GM23338 (cell line): Measurements from ENCODE around the gene SPTLC2. TPM values are rescaled to one million over a fixed set of nuclear protein-coding genes. Genes with fewer than 3 reads are reported as not detected.

Source experiments
- ATAC-seq: fragments of 200-7000 bp; cut with Tn5 transposase; 3 replicates; pipeline ENCODE4 v1.9.1; 2020
- DNase-seq: peaks from one replicate; pipeline ENCODE4 v3.0.0-alpha.2; 2015; ENCODE audit warnings: low spot score
- H2AFZ ChIP-seq: fragments of 200-600 bp; sonication (generic); 2 replicates; pipeline ENCODE4 v1.8.0; 2016; ENCODE audit warnings: antibody characterized with exemption, mild to moderate bottlenecking, moderate library complexity
- H3F3A ChIP-seq: fragments of 200-600 bp; sonication (generic); replicated peaks from 2 replicates; pipeline ENCODE4 v1.8.0; 2017; ENCODE audit warnings: antibody characterized with exemption, mixed run types, low read depth
- H3K27ac ChIP-seq: fragments of 200-600 bp; sonication (generic); 2 replicates; pipeline ENCODE4 v1.6.1; 2016; ENCODE audit warnings: low read depth
- H3K27me3 ChIP-seq: fragments of 200-600 bp; sonication (generic); 2 replicates; pipeline ENCODE4 v1.8.0; 2016; ENCODE audit warnings: mild to moderate bottlenecking, mixed run types, moderate library complexity; ENCODE audit not compliant: insufficient read depth
- H3K36me3 ChIP-seq: fragments of 200-600 bp; sonication (generic); 2 replicates; pipeline ENCODE4 v1.8.0; 2016; ENCODE audit warnings: mild to moderate bottlenecking; ENCODE audit not compliant: insufficient read depth
- H3K4me1 ChIP-seq: fragments of 200-600 bp; sonication (generic); 2 replicates; pipeline ENCODE4 v1.8.0; 2016; ENCODE audit warnings: mild to moderate bottlenecking, moderate library complexity; ENCODE audit not compliant: insufficient read depth
- H3K4me2 ChIP-seq: fragments of 200-600 bp; sonication (generic); 2 replicates; pipeline ENCODE4 v1.7.1; 2017; ENCODE audit warnings: mixed run types
- H3K4me3 ChIP-seq: fragments of 200-600 bp; sonication (generic); 2 replicates; pipeline ENCODE4 v1.6.1; 2016; ENCODE audit warnings: mixed run types
- H3K79me2 ChIP-seq: fragments of 200-600 bp; sonication (generic); replicated peaks from 2 replicates; pipeline ENCODE4 v1.8.0; 2017; ENCODE audit warnings: mild to moderate bottlenecking; ENCODE audit not compliant: insufficient read depth
- H3K9me2 ChIP-seq: fragments of 200-600 bp; sonication (generic); 2 replicates; pipeline ENCODE4 v1.8.0; 2017; ENCODE audit not compliant: insufficient read depth
- H4K20me1 ChIP-seq: fragments of 200-600 bp; sonication (generic); replicated peaks from 2 replicates; pipeline ENCODE4 v1.8.0; 2017; ENCODE audit warnings: mild to moderate bottlenecking; ENCODE audit not compliant: insufficient read depth
- H3K27ac Mint-ChIP-seq: 2 replicates; pipeline ENCODE4 v1.8.0; 2020; ENCODE audit warnings: inconsistent platforms, mild to moderate bottlenecking, moderate library complexity, mixed read lengths
- H3K27me3 Mint-ChIP-seq: 3 replicates; pipeline ENCODE4 v1.8.0; 2022; ENCODE audit warnings: low read depth, mild to moderate bottlenecking, moderate library complexity, mixed read lengths, inconsistent platforms; ENCODE audit not compliant: insufficient read depth, poor library complexity
- H3K36me3 Mint-ChIP-seq: 3 replicates; pipeline ENCODE4 v1.8.0; 2021; ENCODE audit warnings: low read depth, mild to moderate bottlenecking, inconsistent platforms, moderate library complexity, mixed read lengths
- H3K4me1 Mint-ChIP-seq: 3 replicates; pipeline ENCODE4 v1.8.0; 2020; ENCODE audit warnings: mild to moderate bottlenecking, inconsistent platforms, mixed read lengths
- H3K4me3 Mint-ChIP-seq: 3 replicates; pipeline ENCODE4 v1.8.0; 2021; ENCODE audit warnings: moderate library complexity, mild to moderate bottlenecking, inconsistent platforms, mixed read lengths
- H3K9me3 Mint-ChIP-seq: 3 replicates; pipeline ENCODE4 v1.8.0; 2020; ENCODE audit warnings: moderate library complexity, mild to moderate bottlenecking, inconsistent platforms, mixed read lengths
- JUNB ChIP-seq: IDR thresholded peaks from one replicate; pipeline ENCODE4 v1.6.1; 2016; ENCODE audit warnings: antibody characterized with exemption; ENCODE audit not compliant: unreplicated experiment
- POLR2AphosphoS5 ChIP-seq: IDR thresholded peaks from 2 replicates; pipeline ENCODE4 v1.6.1; 2016; ENCODE audit warnings: antibody characterized with exemption, low read depth
- REST ChIP-seq: IDR thresholded peaks from one replicate; pipeline ENCODE4 v1.6.1; 2018; ENCODE audit warnings: antibody characterized with exemption; ENCODE audit not compliant: unreplicated experiment
- ZNF114 ChIP-seq: fragments of 250-450 bp; sonication (Bioruptor Pico); IDR thresholded peaks from 2 replicates; pipeline ENCODE4 v1.5.0; 2020; ENCODE audit warnings: mild to moderate bottlenecking, moderate library complexity
- ZNF462 ChIP-seq: fragments of 250-450 bp; sonication (Bioruptor Pico); IDR thresholded peaks from 2 replicates; pipeline ENCODE4 v1.5.0; 2020; ENCODE audit warnings: mild to moderate bottlenecking, moderate library complexity
- polyA plus RNA-seq: library from polyadenylated mRNA; unstranded; fragments of >200 nt; fragmentation: Nextera tagmentation; extraction: Ambion mirVana; gene quantifications from 2 replicates; pipeline ENCODE4 v1.2.1, GENCODE V29; 2016
- total RNA-seq: library from RNA; depleted of rRNA; stranded (reverse); fragments of >200 nt; shearing (Covaris generic); gene quantifications from 2 replicates; pipeline ENCODE4 v1.2.3, GENCODE V29; 2014

The SPTLC2 gene
- total and polyA plus RNA-seq, 2 experiments from 2014 or later: 22.3 to 38.9 TPM

- TF ChIP-seq ZNF462 (CRISPR knock-in tag): no peak
Observed at GRCh38 chr14:77473921-77474320, 142.5 kb downstream of the SPTLC2 start (continued).

- Mint-ChIP-seq H3K27me3 (peaks cover 4% of the 10 kb centered on the region), H3K36me3 (peaks cover 40% of the 10 kb centered on the region), H3K27ac (peak overlapping the region; percentile 74; the same call in 1 of the 2 replicates), H3K9me3 (no peaks in the 10 kb centered on the region; the same call in 2 of the 3 replicates), H3K4me3 (no peak overlapping the region), H3K4me1 (peaks cover 28% of the 10 kb centered on the region)
- Histone ChIP-seq H3K9me2 (no peaks in the 10 kb centered on the region), H3F3A (peaks cover 11% of the 10 kb centered on the region), H3K4me1 (peaks cover 10% of the 10 kb centered on the region), H3K4me2 (no peak overlapping the region), H2AFZ (no peak overlapping the region), H4K20me1 (peaks cover 6% of the 10 kb centered on the region), H3K79me2 (no peaks in the 10 kb centered on the region), H3K27me3 (no peaks in the 10 kb centered on the region), H3K4me3 (no peak overlapping the region), H3K27ac (peak overlapping the region; percentile 76), H3K36me3 (peaks cover 19% of the 10 kb centered on the region)
- ATAC-seq: peak; percentile 46
- peak; percentile 31 for DNase-seq
- TF ChIP-seq POLR2AphosphoS5 (no peak), ZNF462 (CRISPR knock-in tag) (no peak), REST (no peak), JUNB (no peak), ZNF114 (no peak)
Observed at GRCh38 chr14:77470224-77470870, 146.1 kb downstream of the SPTLC2 start.
